T-helper 2 cell (primary cell): ENCODE results near the gene CCDC12.

Experiments used
- DNase-seq, 5 experiments: peaks; one replicate each; pipeline versions ENCODE4 v3.0.0 to v3.0.0-alpha.2; 2012 to 2022

CCDC12 gene

GRCh38 chr3:46935989-46936558 is 40.5 kb downstream of the CCDC12 start:
- DNase-seq, result no peak

GRCh38 chr3:46935168-46935858 is 41.2 kb downstream of the CCDC12 start:
- no peak for DNase-seq

GRCh38 chr3:46934498-46935167 is 41.9 kb downstream of the CCDC12 start:
- DNase-seq, result no peak

- DNase-seq, result no peak
These were observed 42.5 kb downstream of the CCDC12 start for GRCh38 chr3:46934072-46934471.

- no peak for DNase-seq
These were observed 43.3 kb downstream of the CCDC12 start for GRCh38 chr3:46933261-46933660.

- no peak for DNase-seq
These were observed 43.9 kb downstream of the CCDC12 start for GRCh38 chr3:46932455-46933225.

GRCh38 chr3:46931631-46932331 is 44.8 kb downstream of the CCDC12 start:
- DNase-seq, result peak in 1 of 5 experiments; percentile 35

GRCh38 chr3:46930945-46931403 is 45.6 kb downstream of the CCDC12 start:
- DNase-seq, result no peak

GRCh38 chr3:46930166-46930944 is 46.2 kb downstream of the CCDC12 start:
- DNase-seq, result no peak

GRCh38 chr3:46929324-46929723 is 47.2 kb downstream of the CCDC12 start:
- DNase-seq, result no peak

GRCh38 chr3:46928282-46928681 is 48.3 kb downstream of the CCDC12 start:
- peak in 2 of 5 experiments; percentile 34 to 89 for DNase-seq

- no peak for DNase-seq
These were observed 48.8 kb downstream of the CCDC12 start for GRCh38 chr3:46927718-46928073.

- DNase-seq, result peak in 1 of 5 experiments; percentile 53
These were observed 49.5 kb downstream of the CCDC12 start for GRCh38 chr3:46926871-46927717.

GRCh38 chr3:46926447-46926846 is 50.1 kb downstream of the CCDC12 start:
- DNase-seq, result no peak

- no peak for DNase-seq
These were observed 50.5 kb downstream of the CCDC12 start for GRCh38 chr3:46926039-46926438.

GRCh38 chr3:46925585-46925934 is 51.0 kb downstream of the CCDC12 start:
- no peak for DNase-seq

- no peak for DNase-seq
These were observed 51.5 kb downstream of the CCDC12 start for GRCh38 chr3:46924921-46925584.

- peak in 3 of 5 experiments; percentile 14 to 53 (median 27) for DNase-seq
These were observed 52.8 kb downstream of the CCDC12 start for GRCh38 chr3:46923559-46924350.

- no peak for DNase-seq
These were observed 53.5 kb downstream of the CCDC12 start for GRCh38 chr3:46922871-46923558.
